ENCODE results near the gene SNAP91. TPM values are rescaled to one million over a fixed set of nuclear protein-coding genes. Genes with fewer than 3 reads are reported as not detected.

SNAP91 gene
- polyA plus RNA-seq, 1 donor from 2014 or later: 88.6 TPM

DNA sequence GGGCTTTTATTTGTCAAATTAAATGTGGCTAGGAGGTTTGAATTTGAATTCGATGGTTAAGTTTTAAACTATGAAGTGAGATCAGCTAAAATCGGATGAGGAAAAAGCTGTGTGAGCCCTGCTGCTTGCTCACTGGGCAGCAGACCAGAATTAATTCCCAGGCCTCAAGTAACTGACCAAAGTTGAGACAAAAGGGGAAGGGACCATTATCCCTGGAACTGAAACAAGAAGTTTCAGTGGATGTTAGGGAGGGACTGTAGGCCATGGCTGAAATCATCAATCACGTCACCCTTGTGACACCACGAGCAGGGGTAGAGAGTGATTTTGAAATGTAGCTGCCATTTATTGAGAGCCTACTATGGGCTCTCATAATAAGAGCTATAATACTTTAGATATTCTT lies 203.5 kb downstream of the SNAP91 start:
- Histone ChIP-seq H3K4me3 (ENCODE audit: low read length) (no peak overlapping the region), H3K27me3 (ENCODE audit: insufficient read depth, low read depth, low read length) (no peaks in the 10 kb centered on the region), H2AFZ (ENCODE audit: low read depth, low read length) (no peak overlapping the region)

More for the DNA sequence above, 203.5 kb downstream of the SNAP91 start:
- Histone ChIP-seq H4K20me1 (ENCODE audit: insufficient read depth) (no peaks in the 10 kb centered on the region), H3K9me2 (ENCODE audit: insufficient read depth, low read length) (no peaks in the 10 kb centered on the region), H3K36me3 (ENCODE audit: insufficient read depth, low read length) (no peaks in the 10 kb centered on the region), H3F3A (ENCODE audit: insufficient read depth, low read length, poor library complexity, severe bottlenecking) (no peaks in the 10 kb centered on the region), H3K27ac (ENCODE audit: low read length) (no peak overlapping the region), H3K9me3 (ENCODE audit: low read length) (no peaks in the 10 kb centered on the region), H3K4me2 (ENCODE audit: low read length) (no peak overlapping the region), H3K79me2 (replicated peaks; ENCODE audit: insufficient read depth, low read length) (no peaks in the 10 kb centered on the region), H3K9ac (ENCODE audit: low read length) (no peak overlapping the region)
- no peak for TF ChIP-seq TAF1 (IDR thresholded peaks at IDR 0.05; ENCODE audit: low read depth)
- TF ChIP-seq RAD21 (conservative IDR thresholded peaks at IDR 0.05): no peak
- no peak for TF ChIP-seq SMC3 (conservative IDR thresholded peaks at IDR 0.05; ENCODE audit: poor library complexity)
- TF ChIP-seq POLR2AphosphoS5 (IDR thresholded peaks at IDR 0.05): no peak
- no peak for TF ChIP-seq MXI1 (conservative IDR thresholded peaks at IDR 0.05; ENCODE audit: poor library complexity, severe bottlenecking)
- TF ChIP-seq EP300 (conservative IDR thresholded peaks at IDR 0.05; ENCODE audit: poor library complexity, severe bottlenecking): no peak
- TF ChIP-seq, protein P1, sequence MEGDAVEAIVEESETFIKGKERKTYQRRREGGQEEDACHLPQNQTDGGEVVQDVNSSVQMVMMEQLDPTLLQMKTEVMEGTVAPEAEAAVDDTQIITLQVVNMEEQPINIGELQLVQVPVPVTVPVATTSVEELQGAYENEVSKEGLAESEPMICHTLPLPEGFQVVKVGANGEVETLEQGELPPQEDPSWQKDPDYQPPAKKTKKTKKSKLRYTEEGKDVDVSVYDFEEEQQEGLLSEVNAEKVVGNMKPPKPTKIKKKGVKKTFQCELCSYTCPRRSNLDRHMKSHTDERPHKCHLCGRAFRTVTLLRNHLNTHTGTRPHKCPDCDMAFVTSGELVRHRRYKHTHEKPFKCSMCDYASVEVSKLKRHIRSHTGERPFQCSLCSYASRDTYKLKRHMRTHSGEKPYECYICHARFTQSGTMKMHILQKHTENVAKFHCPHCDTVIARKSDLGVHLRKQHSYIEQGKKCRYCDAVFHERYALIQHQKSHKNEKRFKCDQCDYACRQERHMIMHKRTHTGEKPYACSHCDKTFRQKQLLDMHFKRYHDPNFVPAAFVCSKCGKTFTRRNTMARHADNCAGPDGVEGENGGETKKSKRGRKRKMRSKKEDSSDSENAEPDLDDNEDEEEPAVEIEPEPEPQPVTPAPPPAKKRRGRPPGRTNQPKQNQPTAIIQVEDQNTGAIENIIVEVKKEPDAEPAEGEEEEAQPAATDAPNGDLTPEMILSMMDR (IDR thresholded peaks at IDR 0.05; ENCODE audit: poor library complexity, severe bottlenecking): no peak
- TF ChIP-seq, protein P2, sequence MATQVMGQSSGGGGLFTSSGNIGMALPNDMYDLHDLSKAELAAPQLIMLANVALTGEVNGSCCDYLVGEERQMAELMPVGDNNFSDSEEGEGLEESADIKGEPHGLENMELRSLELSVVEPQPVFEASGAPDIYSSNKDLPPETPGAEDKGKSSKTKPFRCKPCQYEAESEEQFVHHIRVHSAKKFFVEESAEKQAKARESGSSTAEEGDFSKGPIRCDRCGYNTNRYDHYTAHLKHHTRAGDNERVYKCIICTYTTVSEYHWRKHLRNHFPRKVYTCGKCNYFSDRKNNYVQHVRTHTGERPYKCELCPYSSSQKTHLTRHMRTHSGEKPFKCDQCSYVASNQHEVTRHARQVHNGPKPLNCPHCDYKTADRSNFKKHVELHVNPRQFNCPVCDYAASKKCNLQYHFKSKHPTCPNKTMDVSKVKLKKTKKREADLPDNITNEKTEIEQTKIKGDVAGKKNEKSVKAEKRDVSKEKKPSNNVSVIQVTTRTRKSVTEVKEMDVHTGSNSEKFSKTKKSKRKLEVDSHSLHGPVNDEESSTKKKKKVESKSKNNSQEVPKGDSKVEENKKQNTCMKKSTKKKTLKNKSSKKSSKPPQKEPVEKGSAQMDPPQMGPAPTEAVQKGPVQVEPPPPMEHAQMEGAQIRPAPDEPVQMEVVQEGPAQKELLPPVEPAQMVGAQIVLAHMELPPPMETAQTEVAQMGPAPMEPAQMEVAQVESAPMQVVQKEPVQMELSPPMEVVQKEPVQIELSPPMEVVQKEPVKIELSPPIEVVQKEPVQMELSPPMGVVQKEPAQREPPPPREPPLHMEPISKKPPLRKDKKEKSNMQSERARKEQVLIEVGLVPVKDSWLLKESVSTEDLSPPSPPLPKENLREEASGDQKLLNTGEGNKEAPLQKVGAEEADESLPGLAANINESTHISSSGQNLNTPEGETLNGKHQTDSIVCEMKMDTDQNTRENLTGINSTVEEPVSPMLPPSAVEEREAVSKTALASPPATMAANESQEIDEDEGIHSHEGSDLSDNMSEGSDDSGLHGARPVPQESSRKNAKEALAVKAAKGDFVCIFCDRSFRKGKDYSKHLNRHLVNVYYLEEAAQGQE (IDR thresholded peaks at IDR 0.05; ENCODE audit: borderline replicate concordance): no peak
- no peak for TF ChIP-seq EZH2 (IDR thresholded peaks at IDR 0.05; ENCODE audit: borderline replicate concordance, insufficient read depth, low read length, poor library complexity, severe bottlenecking)

Other genes with a start within 250 kb of the SNAP91 start
- gene PRSS35, start 196.6 kb downstream of the SNAP91 start, polyA plus RNA-seq: 0.32 TPM in 1 of 2 replicates, not detected in the other
- 3.5 and 5.0 TPM in 2 replicates for gene RIPPLY2, start 144.3 kb upstream of the SNAP91 start, polyA plus RNA-seq
- 13.5 and 18.0 TPM in 2 replicates for gene CYB5R4, start 150.6 kb upstream of the SNAP91 start, polyA plus RNA-seq